ENCODE results near the gene TMEM178B. TPM values are rescaled to one million over a fixed set of nuclear protein-coding genes. Genes with fewer than 3 reads are reported as not detected.

Gene TMEM178B
- total and polyA plus RNA-seq, 9 of the 15 experiments (the other 6 are each of a cell fraction or from before 2014, with no cell fraction given), result under 0.01 to 0.03 (median 0.01) TPM; not detected in 5

DNA sequence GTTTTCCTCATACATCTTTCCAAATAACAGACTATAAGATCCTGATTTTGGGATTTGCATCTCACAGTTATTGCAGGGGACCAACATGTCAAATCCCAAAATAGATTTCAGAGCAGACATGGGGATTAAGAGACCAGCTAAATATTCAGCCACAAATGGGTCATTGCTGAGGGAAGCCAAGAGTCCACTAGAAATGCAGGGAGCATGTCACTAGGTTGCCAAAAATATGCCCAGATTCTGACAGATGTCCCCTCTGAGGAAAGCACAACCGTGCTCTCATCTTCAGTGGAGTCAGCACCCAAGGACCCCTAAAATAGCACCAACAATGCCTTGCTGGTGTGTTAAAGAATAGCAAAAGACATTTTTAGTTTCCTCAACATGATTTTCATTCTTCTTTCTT lies 421.2 kb downstream of the TMEM178B start:
- no peak for DNase-seq (ENCODE audit: extremely low read depth in 1 of 4, low spot score in 3 of 4)
- no peak overlapping the region for H3K4me2 ChIP-seq (ENCODE audit: insufficient read depth, low read length)
- in situ Hi-C loops (cut with MboI), result no loop called here
- intact Hi-C loops (cut with micrococcal nuclease), result no loop called here
- no peak overlapping the region for H3K27ac ChIP-seq (ENCODE audit: extremely low read depth, low read depth, low read length)
- no peak for FAIRE-seq
- no peak overlapping the region for H3K4me3 ChIP-seq
- ATAC-seq, result no peak
- ChIA-PET CTCF (ENCODE audit: low intra/inter-chr PET ratio) (no interaction called here), POLR2A (no interaction called here)
- H3K9ac ChIP-seq (ENCODE audit: insufficient read depth in 1 of 2, low read depth in 2 of 2, low read length in 2 of 2), result no peak overlapping the region
- no peaks in the 10 kb centered on the region for H3K9me3 ChIP-seq (replicated peaks; ENCODE audit: control insufficient read depth, insufficient read depth, low read depth, low read length)
- no peaks in the 10 kb centered on the region for H3K36me3 ChIP-seq (ENCODE audit: control insufficient read depth, insufficient read depth, low read length)
- H3K9me1 ChIP-seq (ENCODE audit: control insufficient read depth, insufficient read depth, low read length), result no peaks in the 10 kb centered on the region
- H3K4me1 ChIP-seq (replicated peaks in 1 of 2; ENCODE audit: control insufficient read depth in 2 of 2, insufficient read depth in 2 of 2, low read length in 2 of 2), result no peaks in the 10 kb centered on the region
- TF ChIP-seq, protein P1, sequence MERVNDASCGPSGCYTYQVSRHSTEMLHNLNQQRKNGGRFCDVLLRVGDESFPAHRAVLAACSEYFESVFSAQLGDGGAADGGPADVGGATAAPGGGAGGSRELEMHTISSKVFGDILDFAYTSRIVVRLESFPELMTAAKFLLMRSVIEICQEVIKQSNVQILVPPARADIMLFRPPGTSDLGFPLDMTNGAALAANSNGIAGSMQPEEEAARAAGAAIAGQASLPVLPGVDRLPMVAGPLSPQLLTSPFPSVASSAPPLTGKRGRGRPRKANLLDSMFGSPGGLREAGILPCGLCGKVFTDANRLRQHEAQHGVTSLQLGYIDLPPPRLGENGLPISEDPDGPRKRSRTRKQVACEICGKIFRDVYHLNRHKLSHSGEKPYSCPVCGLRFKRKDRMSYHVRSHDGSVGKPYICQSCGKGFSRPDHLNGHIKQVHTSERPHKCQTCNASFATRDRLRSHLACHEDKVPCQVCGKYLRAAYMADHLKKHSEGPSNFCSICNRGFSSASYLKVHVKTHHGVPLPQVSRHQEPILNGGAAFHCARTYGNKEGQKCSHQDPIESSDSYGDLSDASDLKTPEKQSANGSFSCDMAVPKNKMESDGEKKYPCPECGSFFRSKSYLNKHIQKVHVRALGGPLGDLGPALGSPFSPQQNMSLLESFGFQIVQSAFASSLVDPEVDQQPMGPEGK (CRISPR knock-in tag; IDR thresholded peaks at IDR 0.05; ENCODE audit: borderline replicate concordance), result no peak
- no peak for TF ChIP-seq ZFX (CRISPR knock-in tag; IDR thresholded peaks at IDR 0.05)
- TF ChIP-seq TEAD2 (tag; IDR thresholded peaks at IDR 0.05), result no peak
- TF ChIP-seq, protein P2, sequence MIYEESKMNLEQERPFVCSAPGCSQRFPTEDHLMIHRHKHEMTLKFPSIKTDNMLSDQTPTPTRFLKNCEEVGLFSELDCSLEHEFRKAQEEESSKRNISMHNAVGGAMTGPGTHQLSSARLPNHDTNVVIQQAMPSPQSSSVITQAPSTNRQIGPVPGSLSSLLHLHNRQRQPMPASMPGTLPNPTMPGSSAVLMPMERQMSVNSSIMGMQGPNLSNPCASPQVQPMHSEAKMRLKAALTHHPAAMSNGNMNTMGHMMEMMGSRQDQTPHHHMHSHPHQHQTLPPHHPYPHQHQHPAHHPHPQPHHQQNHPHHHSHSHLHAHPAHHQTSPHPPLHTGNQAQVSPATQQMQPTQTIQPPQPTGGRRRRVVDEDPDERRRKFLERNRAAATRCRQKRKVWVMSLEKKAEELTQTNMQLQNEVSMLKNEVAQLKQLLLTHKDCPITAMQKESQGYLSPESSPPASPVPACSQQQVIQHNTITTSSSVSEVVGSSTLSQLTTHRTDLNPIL (CRISPR knock-in tag; IDR thresholded peaks at IDR 0.05), result no peak
- no peak for TF ChIP-seq DNMT1 (IDR thresholded peaks at IDR 0.05)
- no peak for TF ChIP-seq ZNF354B (CRISPR knock-in tag; IDR thresholded peaks at IDR 0.05)
- no peak for TF ChIP-seq TCFL5 (CRISPR knock-in tag; conservative IDR thresholded peaks at IDR 0.05)
- TF ChIP-seq MCM7 (IDR thresholded peaks at IDR 0.05), result no peak
- no peak for TF ChIP-seq ZNF311 (CRISPR knock-in tag; IDR thresholded peaks at IDR 0.05)
- TF ChIP-seq, protein P3, sequence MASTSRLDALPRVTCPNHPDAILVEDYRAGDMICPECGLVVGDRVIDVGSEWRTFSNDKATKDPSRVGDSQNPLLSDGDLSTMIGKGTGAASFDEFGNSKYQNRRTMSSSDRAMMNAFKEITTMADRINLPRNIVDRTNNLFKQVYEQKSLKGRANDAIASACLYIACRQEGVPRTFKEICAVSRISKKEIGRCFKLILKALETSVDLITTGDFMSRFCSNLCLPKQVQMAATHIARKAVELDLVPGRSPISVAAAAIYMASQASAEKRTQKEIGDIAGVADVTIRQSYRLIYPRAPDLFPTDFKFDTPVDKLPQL (IDR thresholded peaks at IDR 0.05; ENCODE audit: extremely low read depth, insufficient read length), result no peak
- TF ChIP-seq NFRKB (IDR thresholded peaks at IDR 0.05; ENCODE audit: low read depth), result no peak
- TF ChIP-seq BRD9 (IDR thresholded peaks at IDR 0.05; ENCODE audit: low read depth, partially characterized antibody), result no peak
- TF ChIP-seq E2F3 (CRISPR knock-in tag; IDR thresholded peaks at IDR 0.05), result no peak
- no peak for TF ChIP-seq DMBX1 (CRISPR knock-in tag; IDR thresholded peaks at IDR 0.05; ENCODE audit: borderline replicate concordance)
- no peak for TF ChIP-seq FOXO4 (CRISPR knock-in tag; IDR thresholded peaks at IDR 0.05)
- no peak for TF ChIP-seq ZNF436 (CRISPR knock-in tag; IDR thresholded peaks at IDR 0.05)
- no peak for TF ChIP-seq ZNF395 (CRISPR knock-in tag; IDR thresholded peaks at IDR 0.05)
- no peak for TF ChIP-seq IFI16 (CRISPR knock-in tag; IDR thresholded peaks at IDR 0.05)
- H3K79me2 ChIP-seq (ENCODE audit: control insufficient read depth, insufficient read depth, low read length), result no peaks in the 10 kb centered on the region
- peaks cover 18 to 33% of the 10 kb centered on the region in 2 experiments; a peak in 4 of 5 replicates for H3K27me3 ChIP-seq (ENCODE audit: control insufficient read depth in 2 of 2, insufficient read depth in 2 of 2, low read length in 2 of 2)
- no peak overlapping the region for H2AFZ ChIP-seq (ENCODE audit: low read depth, low read length)
- 6% methylated on average over 1 of the region's 1 CpG for WGBS (ENCODE audit: insufficient coverage, low coverage, missing lambda C conversion rate)
- no peaks in the 10 kb centered on the region for H4K20me1 ChIP-seq (replicated peaks; ENCODE audit: control insufficient read depth, insufficient read depth, low read length)
- no TSS peak for BruUV-seq (replicated peaks)
